NCI-H69 (cell line): Measurements from ENCODE around the gene AP1S3.

Experiments
- DNase-seq: peaks from one replicate; lab custom pipeline; 2025; lab: John Stamatoyannopoulos, UW

Gene AP1S3

GRCh38 chr2:223759569-223760430 lies 77.6 kb downstream of the AP1S3 start:
- DNase-seq, result peak; percentile 38

GRCh38 chr2:223758131-223758840 lies 79.1 kb downstream of the AP1S3 start:
- peak; percentile 29 for DNase-seq

- DNase-seq, result no peak
Measured at GRCh38 chr2:223753940-223754339, 83.4 kb downstream of the AP1S3 start.

GRCh38 chr2:223751012-223751411 lies 86.4 kb downstream of the AP1S3 start:
- no peak for DNase-seq

GRCh38 chr2:223747392-223748042 lies 89.9 kb downstream of the AP1S3 start:
- DNase-seq, result no peak

- DNase-seq, result no peak
Measured at GRCh38 chr2:223746611-223747010, 90.8 kb downstream of the AP1S3 start.

- DNase-seq, result no peak
Measured at GRCh38 chr2:223744580-223744979, 92.8 kb downstream of the AP1S3 start.

- DNase-seq, result no peak
Measured at GRCh38 chr2:223740679-223741078, 96.7 kb downstream of the AP1S3 start.

GRCh38 chr2:223737207-223737606 lies 100.2 kb downstream of the AP1S3 start:
- no peak for DNase-seq

- no peak for DNase-seq
Measured at GRCh38 chr2:223736488-223736887, 100.9 kb downstream of the AP1S3 start.

- no peak for DNase-seq
Measured at GRCh38 chr2:223735659-223736244, 101.6 kb downstream of the AP1S3 start.

- no peak for DNase-seq
Measured at GRCh38 chr2:223735035-223735640, 102.2 kb downstream of the AP1S3 start.

GRCh38 chr2:223734346-223734745 lies 103.0 kb downstream of the AP1S3 start:
- DNase-seq, result no peak

- DNase-seq, result no peak
Measured at GRCh38 chr2:223732346-223732745, 105.0 kb downstream of the AP1S3 start.

GRCh38 chr2:223731503-223731902 lies 105.9 kb downstream of the AP1S3 start:
- DNase-seq, result no peak

GRCh38 chr2:223729781-223730180 lies 107.6 kb downstream of the AP1S3 start:
- DNase-seq, result no peak

GRCh38 chr2:223727562-223727961 lies 109.8 kb downstream of the AP1S3 start:
- peak; percentile 62 for DNase-seq

GRCh38 chr2:223725986-223726970 lies 111.1 kb downstream of the AP1S3 start:
- DNase-seq, result no peak

GRCh38 chr2:223725494-223725893 lies 111.9 kb downstream of the AP1S3 start:
- peak; percentile 53 for DNase-seq

- DNase-seq, result peak; percentile 12
Measured at GRCh38 chr2:223724861-223725260, 112.5 kb downstream of the AP1S3 start.

- peak; percentile 34 for DNase-seq
Measured at GRCh38 chr2:223723954-223724411, 113.4 kb downstream of the AP1S3 start.
